ENCODE measurements around the gene TADA2B. TPM values are rescaled to one million over a fixed set of nuclear protein-coding genes. Genes with fewer than 3 reads are reported as not detected.

Gene TADA2B
- polyA plus RNA-seq, 2 of the 4 experiments (the other 2 are of a cell fraction): 6.7 to 10.8 TPM

DNA sequence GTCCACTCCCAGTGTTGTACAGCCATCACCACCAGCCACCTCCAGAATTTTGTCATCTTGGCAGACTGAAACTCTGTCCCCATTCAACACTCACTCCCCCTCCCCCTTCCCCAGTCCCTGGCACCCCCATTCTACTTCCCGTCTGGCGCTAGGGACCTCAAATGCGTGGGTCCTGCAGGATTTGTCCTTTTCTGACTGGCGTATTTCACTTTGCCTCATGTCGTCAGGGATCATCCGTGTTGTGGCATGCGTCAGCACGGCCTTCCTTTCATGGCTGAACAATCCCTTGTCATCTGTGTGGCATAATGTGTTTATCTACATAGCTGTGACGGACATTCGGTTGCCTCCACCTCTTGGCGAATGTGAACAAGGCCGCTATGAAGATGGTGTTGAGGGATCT, 5.5 kb downstream of the TADA2B start:
- Histone ChIP-seq H3K4me3 (no peak overlapping the region), H3K4me1 (peaks cover 8% of the 10 kb centered on the region; the same call in 2 of the 3 replicates), H3K27ac (no peak overlapping the region), H3K4me2 (no peak overlapping the region), H3K9me3 (no peaks in the 10 kb centered on the region)
- TF ChIP-seq, protein P1, sequence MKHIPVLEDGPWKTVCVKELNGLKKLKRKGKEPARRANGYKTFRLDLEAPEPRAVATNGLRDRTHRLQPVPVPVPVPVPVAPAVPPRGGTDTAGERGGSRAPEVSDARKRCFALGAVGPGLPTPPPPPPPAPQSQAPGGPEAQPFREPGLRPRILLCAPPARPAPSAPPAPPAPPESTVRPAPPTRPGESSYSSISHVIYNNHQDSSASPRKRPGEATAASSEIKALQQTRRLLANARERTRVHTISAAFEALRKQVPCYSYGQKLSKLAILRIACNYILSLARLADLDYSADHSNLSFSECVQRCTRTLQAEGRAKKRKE (CRISPR knock-in tag; IDR thresholded peaks at IDR 0.05; ENCODE audit: low read depth): no peak
- TF ChIP-seq, protein P2, sequence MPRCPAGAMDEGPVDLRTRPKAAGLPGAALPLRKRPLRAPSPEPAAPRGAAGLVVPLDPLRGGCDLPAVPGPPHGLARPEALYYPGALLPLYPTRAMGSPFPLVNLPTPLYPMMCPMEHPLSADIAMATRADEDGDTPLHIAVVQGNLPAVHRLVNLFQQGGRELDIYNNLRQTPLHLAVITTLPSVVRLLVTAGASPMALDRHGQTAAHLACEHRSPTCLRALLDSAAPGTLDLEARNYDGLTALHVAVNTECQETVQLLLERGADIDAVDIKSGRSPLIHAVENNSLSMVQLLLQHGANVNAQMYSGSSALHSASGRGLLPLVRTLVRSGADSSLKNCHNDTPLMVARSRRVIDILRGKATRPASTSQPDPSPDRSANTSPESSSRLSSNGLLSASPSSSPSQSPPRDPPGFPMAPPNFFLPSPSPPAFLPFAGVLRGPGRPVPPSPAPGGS (IDR thresholded peaks at IDR 0.05): no peak
- TF ChIP-seq POLR2AphosphoS2 (conservative IDR thresholded peaks at IDR 0.05; ENCODE audit: low read length): no peak
- no peak for TF ChIP-seq SREBF2 (IDR thresholded peaks at IDR 0.05)
- TF ChIP-seq CBX2 (IDR thresholded peaks at IDR 0.05; ENCODE audit: borderline replicate concordance, low read depth): no peak
- ChIA-PET CTCF (interaction anchor here (2.0 kb wide), 1 partner anchor 22 kb away, joined by 9 read pairs; no protein-coding TSS in a partner anchor), POLR2A (no interaction called here)
- 93% methylated on average over 12 of the region's 12 CpGs for WGBS (ENCODE audit: missing lambda C conversion rate)
- FAIRE-seq (no peak), DNase-seq (ENCODE audit: low read depth in 1 of 2, low spot score in 1 of 2) (no peak), ATAC-seq (no peak)

DNA sequence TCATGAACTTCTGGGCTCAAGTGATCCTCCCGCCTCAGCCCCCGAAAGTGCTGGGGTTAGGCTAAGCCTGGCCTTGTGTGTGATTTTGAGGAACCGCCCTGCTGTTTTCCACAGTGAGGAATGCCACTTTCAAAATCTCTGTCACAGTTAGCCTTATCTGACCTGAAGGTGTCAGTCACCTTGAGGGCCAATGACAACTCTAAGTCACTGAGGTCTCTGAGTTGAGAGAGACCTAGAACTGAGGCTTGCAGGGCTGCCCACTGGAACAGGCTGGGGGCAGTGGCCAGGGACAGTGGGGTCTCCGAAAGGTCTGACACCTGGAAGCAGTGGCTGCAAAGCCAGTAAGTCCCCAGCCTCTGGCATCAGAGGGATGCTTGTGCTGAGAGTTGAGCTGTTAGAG, 6.1 kb downstream of the TADA2B start:
- ChIA-PET CTCF (interaction anchor here (2.0 kb wide), 1 partner anchor 21 kb away, joined by 9 read pairs; no protein-coding TSS in a partner anchor), POLR2A (no interaction called here)
- DNase-seq (ENCODE audit: low read depth in 1 of 2, low spot score in 1 of 2) (no peak), ATAC-seq (no peak), FAIRE-seq (no peak)
- Histone ChIP-seq H3K4me3 (no peak overlapping the region), H3K4me2 (no peak overlapping the region), H3K9me3 (no peaks in the 10 kb centered on the region), H3K4me1 (peaks cover 8% of the 10 kb centered on the region; the same call in 2 of the 3 replicates), H3K27ac (no peak overlapping the region)
- 95% methylated on average over 4 of the region's 4 CpGs for WGBS (ENCODE audit: missing lambda C conversion rate)
- TF ChIP-seq, protein P3, sequence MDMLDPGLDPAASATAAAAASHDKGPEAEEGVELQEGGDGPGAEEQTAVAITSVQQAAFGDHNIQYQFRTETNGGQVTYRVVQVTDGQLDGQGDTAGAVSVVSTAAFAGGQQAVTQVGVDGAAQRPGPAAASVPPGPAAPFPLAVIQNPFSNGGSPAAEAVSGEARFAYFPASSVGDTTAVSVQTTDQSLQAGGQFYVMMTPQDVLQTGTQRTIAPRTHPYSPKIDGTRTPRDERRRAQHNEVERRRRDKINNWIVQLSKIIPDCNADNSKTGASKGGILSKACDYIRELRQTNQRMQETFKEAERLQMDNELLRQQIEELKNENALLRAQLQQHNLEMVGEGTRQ (IDR thresholded peaks at IDR 0.05): no peak
- TF ChIP-seq POLR2AphosphoS2 (conservative IDR thresholded peaks at IDR 0.05; ENCODE audit: low read length) (no peak), RFX5 (IDR thresholded peaks at IDR 0.05) (no peak), HOXA7 (CRISPR knock-in tag; IDR thresholded peaks at IDR 0.05) (no peak), NPAS2 (CRISPR knock-in tag; IDR thresholded peaks at IDR 0.05; ENCODE audit: borderline replicate concordance) (no peak), HOXB5 (CRISPR knock-in tag; IDR thresholded peaks at IDR 0.05) (no peak), HOXB13 (CRISPR knock-in tag; IDR thresholded peaks at IDR 0.05; ENCODE audit: low read depth) (no peak), GATA3 (IDR thresholded peaks at IDR 0.05; ENCODE audit: borderline replicate concordance) (no peak), POLR2A (IDR thresholded peaks at IDR 0.05; ENCODE audit: low read length) (no peak), RAD21 (conservative IDR thresholded peaks at IDR 0.05 in 1 of 2, IDR thresholded peaks at IDR 0.05 in 1 of 2) (no peak), EP300 (IDR thresholded peaks at IDR 0.05) (no peak), CBX2 (IDR thresholded peaks at IDR 0.05; ENCODE audit: borderline replicate concordance, low read depth) (no peak), KDM1A (IDR thresholded peaks at IDR 0.05; ENCODE audit: low read depth) (no peak), MAZ (IDR thresholded peaks at IDR 0.05; ENCODE audit: borderline replicate concordance, low read depth, low read length) (no peak), TP53 (CRISPR knock-in tag; IDR thresholded peaks at IDR 0.05) (no peak)
- TF ChIP-seq, protein P4, sequence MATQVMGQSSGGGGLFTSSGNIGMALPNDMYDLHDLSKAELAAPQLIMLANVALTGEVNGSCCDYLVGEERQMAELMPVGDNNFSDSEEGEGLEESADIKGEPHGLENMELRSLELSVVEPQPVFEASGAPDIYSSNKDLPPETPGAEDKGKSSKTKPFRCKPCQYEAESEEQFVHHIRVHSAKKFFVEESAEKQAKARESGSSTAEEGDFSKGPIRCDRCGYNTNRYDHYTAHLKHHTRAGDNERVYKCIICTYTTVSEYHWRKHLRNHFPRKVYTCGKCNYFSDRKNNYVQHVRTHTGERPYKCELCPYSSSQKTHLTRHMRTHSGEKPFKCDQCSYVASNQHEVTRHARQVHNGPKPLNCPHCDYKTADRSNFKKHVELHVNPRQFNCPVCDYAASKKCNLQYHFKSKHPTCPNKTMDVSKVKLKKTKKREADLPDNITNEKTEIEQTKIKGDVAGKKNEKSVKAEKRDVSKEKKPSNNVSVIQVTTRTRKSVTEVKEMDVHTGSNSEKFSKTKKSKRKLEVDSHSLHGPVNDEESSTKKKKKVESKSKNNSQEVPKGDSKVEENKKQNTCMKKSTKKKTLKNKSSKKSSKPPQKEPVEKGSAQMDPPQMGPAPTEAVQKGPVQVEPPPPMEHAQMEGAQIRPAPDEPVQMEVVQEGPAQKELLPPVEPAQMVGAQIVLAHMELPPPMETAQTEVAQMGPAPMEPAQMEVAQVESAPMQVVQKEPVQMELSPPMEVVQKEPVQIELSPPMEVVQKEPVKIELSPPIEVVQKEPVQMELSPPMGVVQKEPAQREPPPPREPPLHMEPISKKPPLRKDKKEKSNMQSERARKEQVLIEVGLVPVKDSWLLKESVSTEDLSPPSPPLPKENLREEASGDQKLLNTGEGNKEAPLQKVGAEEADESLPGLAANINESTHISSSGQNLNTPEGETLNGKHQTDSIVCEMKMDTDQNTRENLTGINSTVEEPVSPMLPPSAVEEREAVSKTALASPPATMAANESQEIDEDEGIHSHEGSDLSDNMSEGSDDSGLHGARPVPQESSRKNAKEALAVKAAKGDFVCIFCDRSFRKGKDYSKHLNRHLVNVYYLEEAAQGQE (IDR thresholded peaks at IDR 0.05): no peak
- TF ChIP-seq, protein P2 (IDR thresholded peaks at IDR 0.05): no peak
- TF ChIP-seq, protein P5, sequence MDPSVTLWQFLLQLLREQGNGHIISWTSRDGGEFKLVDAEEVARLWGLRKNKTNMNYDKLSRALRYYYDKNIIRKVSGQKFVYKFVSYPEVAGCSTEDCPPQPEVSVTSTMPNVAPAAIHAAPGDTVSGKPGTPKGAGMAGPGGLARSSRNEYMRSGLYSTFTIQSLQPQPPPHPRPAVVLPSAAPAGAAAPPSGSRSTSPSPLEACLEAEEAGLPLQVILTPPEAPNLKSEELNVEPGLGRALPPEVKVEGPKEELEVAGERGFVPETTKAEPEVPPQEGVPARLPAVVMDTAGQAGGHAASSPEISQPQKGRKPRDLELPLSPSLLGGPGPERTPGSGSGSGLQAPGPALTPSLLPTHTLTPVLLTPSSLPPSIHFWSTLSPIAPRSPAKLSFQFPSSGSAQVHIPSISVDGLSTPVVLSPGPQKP (IDR thresholded peaks at IDR 0.05; ENCODE audit: low read depth, low read length): no peak
- TF ChIP-seq, protein P6, sequence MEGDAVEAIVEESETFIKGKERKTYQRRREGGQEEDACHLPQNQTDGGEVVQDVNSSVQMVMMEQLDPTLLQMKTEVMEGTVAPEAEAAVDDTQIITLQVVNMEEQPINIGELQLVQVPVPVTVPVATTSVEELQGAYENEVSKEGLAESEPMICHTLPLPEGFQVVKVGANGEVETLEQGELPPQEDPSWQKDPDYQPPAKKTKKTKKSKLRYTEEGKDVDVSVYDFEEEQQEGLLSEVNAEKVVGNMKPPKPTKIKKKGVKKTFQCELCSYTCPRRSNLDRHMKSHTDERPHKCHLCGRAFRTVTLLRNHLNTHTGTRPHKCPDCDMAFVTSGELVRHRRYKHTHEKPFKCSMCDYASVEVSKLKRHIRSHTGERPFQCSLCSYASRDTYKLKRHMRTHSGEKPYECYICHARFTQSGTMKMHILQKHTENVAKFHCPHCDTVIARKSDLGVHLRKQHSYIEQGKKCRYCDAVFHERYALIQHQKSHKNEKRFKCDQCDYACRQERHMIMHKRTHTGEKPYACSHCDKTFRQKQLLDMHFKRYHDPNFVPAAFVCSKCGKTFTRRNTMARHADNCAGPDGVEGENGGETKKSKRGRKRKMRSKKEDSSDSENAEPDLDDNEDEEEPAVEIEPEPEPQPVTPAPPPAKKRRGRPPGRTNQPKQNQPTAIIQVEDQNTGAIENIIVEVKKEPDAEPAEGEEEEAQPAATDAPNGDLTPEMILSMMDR (IDR thresholded peaks at IDR 0.05): no peak
- TF ChIP-seq, protein P7, sequence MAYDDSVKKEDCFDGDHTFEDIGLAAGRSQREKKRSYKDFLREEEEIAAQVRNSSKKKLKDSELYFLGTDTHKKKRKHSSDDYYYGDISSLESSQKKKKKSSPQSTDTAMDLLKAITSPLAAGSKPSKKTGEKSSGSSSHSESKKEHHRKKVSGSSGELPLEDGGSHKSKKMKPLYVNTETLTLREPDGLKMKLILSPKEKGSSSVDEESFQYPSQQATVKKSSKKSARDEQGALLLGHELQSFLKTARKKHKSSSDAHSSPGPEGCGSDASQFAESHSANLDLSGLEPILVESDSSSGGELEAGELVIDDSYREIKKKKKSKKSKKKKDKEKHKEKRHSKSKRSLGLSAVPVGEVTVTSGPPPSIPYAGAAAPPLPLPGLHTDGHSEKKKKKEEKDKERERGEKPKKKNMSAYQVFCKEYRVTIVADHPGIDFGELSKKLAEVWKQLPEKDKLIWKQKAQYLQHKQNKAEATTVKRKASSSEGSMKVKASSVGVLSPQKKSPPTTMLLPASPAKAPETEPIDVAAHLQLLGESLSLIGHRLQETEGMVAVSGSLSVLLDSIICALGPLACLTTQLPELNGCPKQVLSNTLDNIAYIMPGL (CRISPR knock-in tag; IDR thresholded peaks at IDR 0.05; ENCODE audit: borderline replicate concordance): no peak

Data from A549 (cell line).